Activated CD4-positive, CD25-positive, alpha-beta regulatory T cell treated with anti-CD3 and anti-CD28 coated beads, Interleukin-2, amount 50 U/mL, for 24 hours (primary cell): Measurements from ENCODE around the gene MRPL33.

Experiments
- ATAC-seq, 2 donors: fragments of 150-1000 bp; cut with Tn5 transposase; one replicate each; pipeline ENCODE4 v1.10.0; 2021; ENCODE audit warnings: mild to moderate bottlenecking in 1 of 2, moderate library complexity in 1 of 2

The MRPL33 gene

GRCh38 chr2:27779417-27780055 is 8.0 kb downstream of the MRPL33 start:
- no peak for ATAC-seq

- ATAC-seq, result no peak
Measured at GRCh38 chr2:27781496-27781895, 10.0 kb downstream of the MRPL33 start.

GRCh38 chr2:27782701-27783100 is 11.2 kb downstream of the MRPL33 start:
- ATAC-seq, result no peak

GRCh38 chr2:27790796-27791195 is 19.3 kb downstream of the MRPL33 start:
- ATAC-seq, result no peak

GRCh38 chr2:27792759-27793158 is 21.2 kb downstream of the MRPL33 start:
- no peak for ATAC-seq

GRCh38 chr2:27795093-27795834 is 23.7 kb downstream of the MRPL33 start:
- ATAC-seq, result no peak

GRCh38 chr2:27795868-27796277 is 24.4 kb downstream of the MRPL33 start:
- ATAC-seq, result no peak

GRCh38 chr2:27796791-27797765 is 25.6 kb downstream of the MRPL33 start:
- no peak for ATAC-seq

GRCh38 chr2:27797841-27798240 is 26.3 kb downstream of the MRPL33 start:
- ATAC-seq, result no peak

GRCh38 chr2:27798486-27798885 is 27.0 kb downstream of the MRPL33 start:
- no peak for ATAC-seq

- ATAC-seq, result no peak
Measured at GRCh38 chr2:27798948-27799645, 27.6 kb downstream of the MRPL33 start.

- ATAC-seq, result no peak
Measured at GRCh38 chr2:27799646-27800010, 28.1 kb downstream of the MRPL33 start.

- ATAC-seq, result no peak
Measured at GRCh38 chr2:27800856-27801255, 29.3 kb downstream of the MRPL33 start.

GRCh38 chr2:27802547-27802946 is 31.0 kb downstream of the MRPL33 start:
- ATAC-seq, result no peak

GRCh38 chr2:27803046-27803445 is 31.5 kb downstream of the MRPL33 start:
- ATAC-seq, result no peak

GRCh38 chr2:27804146-27804545 is 32.6 kb downstream of the MRPL33 start:
- ATAC-seq, result no peak

GRCh38 chr2:27805180-27805579 is 33.7 kb downstream of the MRPL33 start:
- ATAC-seq, result no peak

GRCh38 chr2:27806311-27807059 is 35.0 kb downstream of the MRPL33 start:
- ATAC-seq, result no peak

GRCh38 chr2:27807476-27807875 is 36.0 kb downstream of the MRPL33 start:
- ATAC-seq, result no peak

- no peak for ATAC-seq
Measured at GRCh38 chr2:27808418-27808817, 36.9 kb downstream of the MRPL33 start.

- no peak for ATAC-seq
Measured at GRCh38 chr2:27808984-27809383, 37.5 kb downstream of the MRPL33 start.

GRCh38 chr2:27809761-27810241 is 38.3 kb downstream of the MRPL33 start:
- ATAC-seq, result peak; percentile 80 to 83
